Measurements from ENCODE around the gene HOXA2.

DNA sequence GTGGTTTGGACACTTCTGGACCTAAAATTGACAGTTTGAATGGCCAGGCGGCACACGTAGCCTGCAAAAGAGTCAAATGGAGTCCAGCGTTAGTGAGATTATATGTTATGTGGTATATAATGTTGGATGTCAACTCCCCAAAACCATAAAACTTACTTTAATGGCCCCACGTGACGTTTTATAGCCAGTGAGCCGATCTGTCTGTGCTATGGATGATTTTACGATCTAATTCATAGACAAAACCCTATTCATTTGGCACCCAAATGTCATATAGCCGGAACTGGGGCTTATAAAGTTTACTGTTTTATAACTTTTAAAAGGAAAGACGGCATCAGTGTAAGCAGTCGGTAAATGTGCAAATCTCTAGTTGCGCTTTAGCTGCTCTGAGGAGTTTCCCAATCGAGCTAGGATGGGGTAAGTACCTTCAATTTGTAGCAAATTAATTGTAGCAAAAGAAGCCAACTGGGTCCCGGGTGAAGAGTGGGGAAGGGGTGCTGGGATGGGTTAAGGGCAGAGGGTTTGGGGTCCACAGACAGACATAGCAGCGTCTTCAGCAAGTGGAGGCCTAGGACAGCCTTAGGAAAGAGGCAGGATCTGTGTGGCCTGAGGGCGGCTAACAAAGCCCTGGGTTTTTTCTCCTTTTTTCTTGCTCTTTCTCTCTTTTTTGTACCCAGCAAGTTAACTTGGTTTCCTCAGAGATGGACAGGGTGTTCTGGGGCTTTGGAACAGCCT, 37.8 kb upstream of the HOXA2 start:
- TF ChIP-seq, protein P1, sequence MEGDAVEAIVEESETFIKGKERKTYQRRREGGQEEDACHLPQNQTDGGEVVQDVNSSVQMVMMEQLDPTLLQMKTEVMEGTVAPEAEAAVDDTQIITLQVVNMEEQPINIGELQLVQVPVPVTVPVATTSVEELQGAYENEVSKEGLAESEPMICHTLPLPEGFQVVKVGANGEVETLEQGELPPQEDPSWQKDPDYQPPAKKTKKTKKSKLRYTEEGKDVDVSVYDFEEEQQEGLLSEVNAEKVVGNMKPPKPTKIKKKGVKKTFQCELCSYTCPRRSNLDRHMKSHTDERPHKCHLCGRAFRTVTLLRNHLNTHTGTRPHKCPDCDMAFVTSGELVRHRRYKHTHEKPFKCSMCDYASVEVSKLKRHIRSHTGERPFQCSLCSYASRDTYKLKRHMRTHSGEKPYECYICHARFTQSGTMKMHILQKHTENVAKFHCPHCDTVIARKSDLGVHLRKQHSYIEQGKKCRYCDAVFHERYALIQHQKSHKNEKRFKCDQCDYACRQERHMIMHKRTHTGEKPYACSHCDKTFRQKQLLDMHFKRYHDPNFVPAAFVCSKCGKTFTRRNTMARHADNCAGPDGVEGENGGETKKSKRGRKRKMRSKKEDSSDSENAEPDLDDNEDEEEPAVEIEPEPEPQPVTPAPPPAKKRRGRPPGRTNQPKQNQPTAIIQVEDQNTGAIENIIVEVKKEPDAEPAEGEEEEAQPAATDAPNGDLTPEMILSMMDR (IDR thresholded peaks at IDR 0.05; ENCODE audit: low read depth, low read length, missing input control): no peak
- TF ChIP-seq RAD21 (IDR thresholded peaks at IDR 0.05) (no peak), GABPA (IDR thresholded peaks at IDR 0.05 in 1 of 2, conservative IDR thresholded peaks at IDR 0.05 in 1 of 2) (no peak), YY1 (IDR thresholded peaks at IDR 0.05) (no peak)
- TF ChIP-seq, protein P2, sequence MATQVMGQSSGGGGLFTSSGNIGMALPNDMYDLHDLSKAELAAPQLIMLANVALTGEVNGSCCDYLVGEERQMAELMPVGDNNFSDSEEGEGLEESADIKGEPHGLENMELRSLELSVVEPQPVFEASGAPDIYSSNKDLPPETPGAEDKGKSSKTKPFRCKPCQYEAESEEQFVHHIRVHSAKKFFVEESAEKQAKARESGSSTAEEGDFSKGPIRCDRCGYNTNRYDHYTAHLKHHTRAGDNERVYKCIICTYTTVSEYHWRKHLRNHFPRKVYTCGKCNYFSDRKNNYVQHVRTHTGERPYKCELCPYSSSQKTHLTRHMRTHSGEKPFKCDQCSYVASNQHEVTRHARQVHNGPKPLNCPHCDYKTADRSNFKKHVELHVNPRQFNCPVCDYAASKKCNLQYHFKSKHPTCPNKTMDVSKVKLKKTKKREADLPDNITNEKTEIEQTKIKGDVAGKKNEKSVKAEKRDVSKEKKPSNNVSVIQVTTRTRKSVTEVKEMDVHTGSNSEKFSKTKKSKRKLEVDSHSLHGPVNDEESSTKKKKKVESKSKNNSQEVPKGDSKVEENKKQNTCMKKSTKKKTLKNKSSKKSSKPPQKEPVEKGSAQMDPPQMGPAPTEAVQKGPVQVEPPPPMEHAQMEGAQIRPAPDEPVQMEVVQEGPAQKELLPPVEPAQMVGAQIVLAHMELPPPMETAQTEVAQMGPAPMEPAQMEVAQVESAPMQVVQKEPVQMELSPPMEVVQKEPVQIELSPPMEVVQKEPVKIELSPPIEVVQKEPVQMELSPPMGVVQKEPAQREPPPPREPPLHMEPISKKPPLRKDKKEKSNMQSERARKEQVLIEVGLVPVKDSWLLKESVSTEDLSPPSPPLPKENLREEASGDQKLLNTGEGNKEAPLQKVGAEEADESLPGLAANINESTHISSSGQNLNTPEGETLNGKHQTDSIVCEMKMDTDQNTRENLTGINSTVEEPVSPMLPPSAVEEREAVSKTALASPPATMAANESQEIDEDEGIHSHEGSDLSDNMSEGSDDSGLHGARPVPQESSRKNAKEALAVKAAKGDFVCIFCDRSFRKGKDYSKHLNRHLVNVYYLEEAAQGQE (IDR thresholded peaks at IDR 0.05): no peak
- TF ChIP-seq, protein P3, sequence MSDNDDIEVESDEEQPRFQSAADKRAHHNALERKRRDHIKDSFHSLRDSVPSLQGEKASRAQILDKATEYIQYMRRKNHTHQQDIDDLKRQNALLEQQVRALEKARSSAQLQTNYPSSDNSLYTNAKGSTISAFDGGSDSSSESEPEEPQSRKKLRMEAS (IDR thresholded peaks at IDR 0.05): no peak
- TF ChIP-seq, protein P4, sequence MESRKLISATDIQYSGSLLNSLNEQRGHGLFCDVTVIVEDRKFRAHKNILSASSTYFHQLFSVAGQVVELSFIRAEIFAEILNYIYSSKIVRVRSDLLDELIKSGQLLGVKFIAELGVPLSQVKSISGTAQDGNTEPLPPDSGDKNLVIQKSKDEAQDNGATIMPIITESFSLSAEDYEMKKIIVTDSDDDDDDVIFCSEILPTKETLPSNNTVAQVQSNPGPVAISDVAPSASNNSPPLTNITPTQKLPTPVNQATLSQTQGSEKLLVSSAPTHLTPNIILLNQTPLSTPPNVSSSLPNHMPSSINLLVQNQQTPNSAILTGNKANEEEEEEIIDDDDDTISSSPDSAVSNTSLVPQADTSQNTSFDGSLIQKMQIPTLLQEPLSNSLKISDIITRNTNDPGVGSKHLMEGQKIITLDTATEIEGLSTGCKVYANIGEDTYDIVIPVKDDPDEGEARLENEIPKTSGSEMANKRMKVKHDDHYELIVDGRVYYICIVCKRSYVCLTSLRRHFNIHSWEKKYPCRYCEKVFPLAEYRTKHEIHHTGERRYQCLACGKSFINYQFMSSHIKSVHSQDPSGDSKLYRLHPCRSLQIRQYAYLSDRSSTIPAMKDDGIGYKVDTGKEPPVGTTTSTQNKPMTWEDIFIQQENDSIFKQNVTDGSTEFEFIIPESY (IDR thresholded peaks at IDR 0.05): no peak
